22Rv1 (cell line): ENCODE data around the gene PTPRM.

Experiments
- CTCF ChIP-seq: fragments of 450-650 bp; IDR thresholded peaks from 2 replicates; pipeline ENCODE4 v1.5.1; 2017; ENCODE audit warnings: mild to moderate bottlenecking
- ZFX ChIP-seq: fragments of 450-650 bp; IDR thresholded peaks from 2 replicates; pipeline ENCODE4 v1.6.1; 2017; ENCODE audit warnings: antibody characterized with exemption, borderline replicate concordance

GRCh38 chr18:7786569-7786968 is 219.5 kb downstream of the PTPRM start:
- TF ChIP-seq ZFX (no peak), CTCF (no peak)
